Caco-2 (cell line): ENCODE results near the gene EHBP1. TPM values are rescaled to one million over a fixed set of nuclear protein-coding genes. Genes with fewer than 3 reads are reported as not detected.

Experiments used
- BruUV-seq: library from RNA; stranded (reverse); fragments of 400-500 nt; replicated peaks from 2 replicates; lab custom pipeline; 2021; lab: Mats Ljungman, UMichigan
- CTCF ChIA-PET: fragments of 300-600 bp; sonication (Branson Sonifier 250); formaldehyde crosslinking; loops from one replicate; lab custom pipeline; 2022; ENCODE audit warnings: antibody characterized with exemption; lab: Charles Lee
- POLR2A ChIA-PET: fragments of 300-600 bp; sonication (Branson Sonifier 250); formaldehyde crosslinking; loops from one replicate; lab custom pipeline; 2022; ENCODE audit warnings: antibody characterized with exemption; lab: Charles Lee
- DNase-seq, 2 experiments: peaks; one replicate each; pipeline versions ENCODE4 v3.0.0 to v3.0.0-alpha.2; 2020 to 2022
- H3K27me3 ChIP-seq: replicated peaks from 2 replicates; pipeline ENCODE4 v1.6.0; 2011; ENCODE audit warnings: low read length; ENCODE audit not compliant: control insufficient read depth, insufficient read depth
- H3K36me3 ChIP-seq: 2 replicates; pipeline ENCODE4 v1.5.1; 2011; ENCODE audit warnings: low read length; ENCODE audit not compliant: control insufficient read depth, insufficient read depth
- H3K4me1 ChIP-seq: fragments of 250-450 bp; sonication (Bioruptor Pico); 2 replicates; pipeline ENCODE4 v1.5.1; 2020; ENCODE audit warnings: mild to moderate bottlenecking
- H3K4me3 ChIP-seq: 2 replicates; pipeline ENCODE4 v1.5.1; 2011; ENCODE audit warnings: low read depth, mild to moderate bottlenecking, control low read depth, low read length
- H3K9me3 ChIP-seq: fragments of 250-450 bp; sonication (Bioruptor Pico); 2 replicates; pipeline ENCODE4 v1.5.1; 2020; ENCODE audit warnings: mild to moderate bottlenecking, moderate library complexity
- H3K27ac Mint-ChIP-seq: one replicate; pipeline ENCODE4 v1.8.0; 2022; ENCODE audit warnings: mixed read lengths; ENCODE audit not compliant: unreplicated experiment
- H3K27me3 Mint-ChIP-seq: one replicate; pipeline ENCODE4 v1.8.0; 2022; ENCODE audit warnings: mixed read lengths; ENCODE audit not compliant: insufficient read depth, unreplicated experiment
- H3K36me3 Mint-ChIP-seq: one replicate; pipeline ENCODE4 v1.8.0; 2022; ENCODE audit warnings: mild to moderate bottlenecking, mixed read lengths; ENCODE audit not compliant: insufficient read depth, unreplicated experiment
- H3K4me1 Mint-ChIP-seq: one replicate; pipeline ENCODE4 v1.8.0; 2022; ENCODE audit warnings: low read depth, mixed read lengths; ENCODE audit not compliant: unreplicated experiment
- H3K4me3 Mint-ChIP-seq: one replicate; pipeline ENCODE4 v1.8.0; 2022; ENCODE audit warnings: mild to moderate bottlenecking, moderate library complexity, mixed read lengths; ENCODE audit not compliant: unreplicated experiment
- H3K9me3 Mint-ChIP-seq: one replicate; pipeline ENCODE4 v1.8.0; 2022; ENCODE audit warnings: mixed read lengths; ENCODE audit not compliant: unreplicated experiment
- CTCF ChIP-seq, 2 experiments: fragments of 200-600 bp in 1 of 2; IDR thresholded peaks; 1 replicate in 1 of 2; 2 replicates in 1 of 2; pipeline versions ENCODE4 v1.5.1 to v1.8.0; 2011 to 2022; ENCODE audit warnings: antibody characterized with exemption in 1 of 2, control low read depth in 1 of 2, inconsistent platforms in 1 of 2, low read depth in 1 of 2, low read length in 1 of 2, mild to moderate bottlenecking in 1 of 2, moderate library complexity in 1 of 2; ENCODE audit not compliant: insufficient read depth in 1 of 2, severe bottlenecking in 1 of 2, unreplicated experiment in 1 of 2
- intact Hi-C: fragments of 100-400 bp; cut with micrococcal nuclease; formaldehyde crosslinking; loops from one replicate; pipeline ENCODE4 v1.10.0; 2022; ENCODE audit not compliant: unreplicated experiment
- total RNA-seq: library from RNA; stranded (reverse); gene quantifications from 2 replicates; pipeline ENCODE4 v1.2.3, GENCODE V29; 2022

The EHBP1 gene
- total RNA-seq, 1 experiment from 2014 or later = 120 TPM

GRCh38 chr2:62941413-62941812 is 235.9 kb downstream of the EHBP1 start:
- no peaks in the 10 kb centered on the region for H3K27me3 Mint-ChIP-seq
- no TSS peak for BruUV-seq
- no peaks in the 10 kb centered on the region for H3K4me1 ChIP-seq
- POLR2A ChIA-PET = no interaction called here
- no peaks in the 10 kb centered on the region for H3K9me3 Mint-ChIP-seq
- no peak for TF ChIP-seq CTCF (IDR thresholded peaks at IDR 0.05; ENCODE audit: insufficient read depth in 1 of 2, low read depth in 1 of 2, low read length in 1 of 2, severe bottlenecking in 1 of 2, unreplicated experiment in 1 of 2)
- CTCF ChIA-PET = no interaction called here
- no peaks in the 10 kb centered on the region for H3K36me3 Mint-ChIP-seq
- H3K4me3 Mint-ChIP-seq = no peak overlapping the region
- no peak overlapping the region for H3K27ac Mint-ChIP-seq
- no peaks in the 10 kb centered on the region for H3K4me1 Mint-ChIP-seq
- no peaks in the 10 kb centered on the region for H3K36me3 ChIP-seq
- H3K27me3 ChIP-seq = no peaks in the 10 kb centered on the region
- no peaks in the 10 kb centered on the region for H3K9me3 ChIP-seq
- H3K4me3 ChIP-seq = no peak overlapping the region
- DNase-seq = no peak
- intact Hi-C loops = no loop called here

GRCh38 chr2:62944362-62944761 is 238.8 kb downstream of the EHBP1 start:
- no peak overlapping the region for H3K4me3 ChIP-seq
- CTCF ChIA-PET = no interaction called here
- BruUV-seq = no TSS peak
- no peaks in the 10 kb centered on the region for H3K27me3 ChIP-seq
- H3K4me1 Mint-ChIP-seq = no peaks in the 10 kb centered on the region
- no peaks in the 10 kb centered on the region for H3K27me3 Mint-ChIP-seq
- H3K4me3 Mint-ChIP-seq = no peak overlapping the region
- H3K9me3 ChIP-seq = no peaks in the 10 kb centered on the region
- intact Hi-C loops = no loop called here
- no peaks in the 10 kb centered on the region for H3K36me3 ChIP-seq
- H3K4me1 ChIP-seq = no peaks in the 10 kb centered on the region
- H3K27ac Mint-ChIP-seq = no peak overlapping the region
- TF ChIP-seq CTCF (IDR thresholded peaks at IDR 0.05; ENCODE audit: insufficient read depth in 1 of 2, low read depth in 1 of 2, low read length in 1 of 2, severe bottlenecking in 1 of 2, unreplicated experiment in 1 of 2) = no peak
- no peak for DNase-seq
- POLR2A ChIA-PET = no interaction called here
- no peaks in the 10 kb centered on the region for H3K9me3 Mint-ChIP-seq
- H3K36me3 Mint-ChIP-seq = no peaks in the 10 kb centered on the region

- H3K36me3 Mint-ChIP-seq = no peaks in the 10 kb centered on the region
- H3K27me3 ChIP-seq = no peaks in the 10 kb centered on the region
- no peak for TF ChIP-seq CTCF (IDR thresholded peaks at IDR 0.05; ENCODE audit: insufficient read depth in 1 of 2, low read depth in 1 of 2, low read length in 1 of 2, severe bottlenecking in 1 of 2, unreplicated experiment in 1 of 2)
- no TSS peak for BruUV-seq
- no peak overlapping the region for H3K4me3 ChIP-seq
- no peak for DNase-seq
- H3K4me1 Mint-ChIP-seq = no peaks in the 10 kb centered on the region
- H3K4me1 ChIP-seq = no peaks in the 10 kb centered on the region
- no peaks in the 10 kb centered on the region for H3K36me3 ChIP-seq
- no peaks in the 10 kb centered on the region for H3K27me3 Mint-ChIP-seq
- intact Hi-C loops = no loop called here
- H3K27ac Mint-ChIP-seq = no peak overlapping the region
- H3K4me3 Mint-ChIP-seq = no peak overlapping the region
- no peaks in the 10 kb centered on the region for H3K9me3 Mint-ChIP-seq
- POLR2A ChIA-PET = no interaction called here
- CTCF ChIA-PET = no interaction called here
- no peaks in the 10 kb centered on the region for H3K9me3 ChIP-seq
Observed at GRCh38 chr2:62947403-62947802, 241.9 kb downstream of the EHBP1 start.
